ENCODE results near the gene TSSK2. TPM values are rescaled to one million over a fixed set of nuclear protein-coding genes. Genes with fewer than 3 reads are reported as not detected.

TSSK2 gene
- total RNA-seq, 4 donors from 2014 or later: not detected

GRCh38 chr22:19136915-19137314 lies 5.8 kb downstream of the TSSK2 start:
- 87 to 93% methylated on average over 10 of the region's 10 CpGs for WGBS, 2 donors
- H3K4me3 ChIP-seq (ENCODE audit: low read depth, poor library complexity, severe bottlenecking): no peak overlapping the region
- no peak for DNase-seq (ENCODE audit: low spot score in 2 of 2)
- TF ChIP-seq, protein P1, sequence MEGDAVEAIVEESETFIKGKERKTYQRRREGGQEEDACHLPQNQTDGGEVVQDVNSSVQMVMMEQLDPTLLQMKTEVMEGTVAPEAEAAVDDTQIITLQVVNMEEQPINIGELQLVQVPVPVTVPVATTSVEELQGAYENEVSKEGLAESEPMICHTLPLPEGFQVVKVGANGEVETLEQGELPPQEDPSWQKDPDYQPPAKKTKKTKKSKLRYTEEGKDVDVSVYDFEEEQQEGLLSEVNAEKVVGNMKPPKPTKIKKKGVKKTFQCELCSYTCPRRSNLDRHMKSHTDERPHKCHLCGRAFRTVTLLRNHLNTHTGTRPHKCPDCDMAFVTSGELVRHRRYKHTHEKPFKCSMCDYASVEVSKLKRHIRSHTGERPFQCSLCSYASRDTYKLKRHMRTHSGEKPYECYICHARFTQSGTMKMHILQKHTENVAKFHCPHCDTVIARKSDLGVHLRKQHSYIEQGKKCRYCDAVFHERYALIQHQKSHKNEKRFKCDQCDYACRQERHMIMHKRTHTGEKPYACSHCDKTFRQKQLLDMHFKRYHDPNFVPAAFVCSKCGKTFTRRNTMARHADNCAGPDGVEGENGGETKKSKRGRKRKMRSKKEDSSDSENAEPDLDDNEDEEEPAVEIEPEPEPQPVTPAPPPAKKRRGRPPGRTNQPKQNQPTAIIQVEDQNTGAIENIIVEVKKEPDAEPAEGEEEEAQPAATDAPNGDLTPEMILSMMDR (IDR thresholded peaks at IDR 0.05): no peak
- no peak for TF ChIP-seq POLR2A (IDR thresholded peaks at IDR 0.05)
- intact Hi-C loops (cut with DNase I; ENCODE audit: low total_unique reads): loop anchor here (10.0 kb wide), 1 partner anchor 498 kb away; no protein-coding TSS in a partner anchor

DNA sequence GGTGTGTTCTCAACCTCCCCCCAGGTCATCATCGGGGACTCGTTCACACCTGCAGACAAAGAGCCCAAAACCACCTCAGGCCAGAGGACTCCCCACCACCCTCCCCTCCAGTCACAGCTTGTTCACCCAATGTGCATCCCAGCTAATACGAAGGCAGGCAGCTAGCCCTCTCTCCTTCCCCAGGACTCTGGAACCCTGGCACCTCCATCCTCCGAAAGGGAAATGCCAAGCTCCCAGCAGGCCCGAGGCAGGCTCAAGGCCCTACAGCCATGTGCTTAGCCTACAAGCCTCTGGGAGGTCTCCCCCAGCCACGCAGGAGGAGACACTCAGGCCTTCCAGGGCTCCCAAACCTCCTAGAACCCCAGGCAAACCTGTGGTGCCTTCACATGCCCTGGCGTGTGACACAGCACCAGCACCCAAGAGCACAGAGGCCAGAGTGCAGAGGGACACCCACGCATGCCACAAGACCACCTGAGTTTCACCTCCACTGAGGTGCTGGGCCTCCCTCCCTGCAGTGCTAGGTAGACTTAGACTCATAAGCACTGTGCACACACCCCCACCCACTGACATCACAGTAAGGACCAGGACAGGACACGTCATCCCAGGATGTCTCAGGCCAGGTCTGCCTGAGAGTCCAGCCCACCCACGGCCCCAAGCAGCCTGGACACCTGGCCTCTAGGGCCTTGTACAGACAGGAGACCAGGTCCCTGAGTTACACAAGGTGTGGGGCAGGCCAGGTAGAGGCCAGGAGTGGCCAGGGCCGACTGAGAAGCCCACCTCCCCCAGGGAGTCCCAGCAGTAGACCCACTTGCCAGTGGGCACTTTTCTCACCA lies 6.5 kb downstream of the TSSK2 start:
- WGBS, 2 donors: 89 to 96% methylated on average over 9 to 10 of the region's 11 CpGs
- intact Hi-C loops (cut with DNase I; ENCODE audit: low total_unique reads): loop anchor here (10.0 kb wide), 1 partner anchor 497 kb away; no protein-coding TSS in a partner anchor

DNA sequence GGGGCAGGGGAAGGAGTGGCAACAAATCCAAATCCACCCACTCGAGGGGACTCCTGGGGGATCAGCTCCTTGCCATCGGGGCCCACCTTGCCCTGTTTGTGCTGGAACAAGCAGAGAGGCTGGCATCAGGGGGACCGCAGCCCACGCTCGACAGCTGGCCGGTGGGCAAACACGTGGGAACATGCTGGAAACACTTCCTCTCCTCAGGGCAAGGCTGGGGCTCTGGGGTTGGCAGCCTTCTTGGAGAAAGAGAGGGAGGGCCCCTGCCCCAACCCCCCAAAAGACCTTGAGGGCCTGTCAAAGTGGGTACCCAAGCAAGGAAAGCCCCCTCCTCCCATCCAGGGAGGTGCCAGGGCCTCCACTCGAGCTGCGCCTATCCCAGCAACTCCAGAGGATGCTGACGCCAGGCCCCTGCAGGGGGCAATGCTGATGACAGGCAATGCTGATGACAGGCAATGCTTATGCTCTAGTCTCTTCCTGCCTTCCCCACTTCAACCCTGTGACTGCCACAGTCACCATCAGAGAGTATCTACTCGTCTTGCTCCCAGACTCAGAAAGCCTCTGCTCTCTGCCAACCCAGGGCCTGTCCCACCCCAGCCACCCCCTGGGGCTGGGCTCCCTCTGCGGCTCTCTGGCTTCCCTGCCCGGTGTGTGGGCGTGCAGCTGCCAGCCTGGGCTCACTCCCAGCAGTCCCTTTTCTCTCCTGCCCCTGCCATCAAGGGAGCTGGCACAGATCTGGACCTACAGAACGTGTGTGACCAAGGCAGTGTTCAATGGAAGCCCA lies 7.3 kb downstream of the TSSK2 start:
- H3K4me3 ChIP-seq (ENCODE audit: low read depth, poor library complexity, severe bottlenecking): no peak overlapping the region
- no peak for TF ChIP-seq POLR2A (IDR thresholded peaks at IDR 0.05)
- TF ChIP-seq, protein P1 (IDR thresholded peaks at IDR 0.05): no peak
- no peak for DNase-seq (ENCODE audit: low spot score in 2 of 2)
- WGBS, 2 donors: 64 to 74% methylated on average over 13 to 15 of the region's 15 CpGs
- intact Hi-C loops (cut with DNase I; ENCODE audit: low total_unique reads): loop anchor here (10.0 kb wide), 1 partner anchor 496 kb away; no protein-coding TSS in a partner anchor

More for the DNA sequence above, 6.5 kb downstream of the TSSK2 start:
- no peak overlapping the region for H3K4me3 ChIP-seq (ENCODE audit: low read depth, poor library complexity, severe bottlenecking)
- no peak for DNase-seq (ENCODE audit: low spot score in 2 of 2)
- TF ChIP-seq, protein P1 (IDR thresholded peaks at IDR 0.05): no peak
- TF ChIP-seq POLR2A (IDR thresholded peaks at IDR 0.05): no peak

GRCh38 chr22:19139001-19139356 lies 7.9 kb downstream of the TSSK2 start:
- no peak for TF ChIP-seq POLR2A (IDR thresholded peaks at IDR 0.05)
- TF ChIP-seq, protein P1 (IDR thresholded peaks at IDR 0.05): no peak
- DNase-seq (ENCODE audit: low spot score in 2 of 2): no peak
- 81 to 92% methylated on average over 5 to 9 of the region's 9 CpGs for WGBS, 2 donors
- H3K4me3 ChIP-seq (ENCODE audit: low read depth, poor library complexity, severe bottlenecking): no peak overlapping the region
- intact Hi-C loops (cut with DNase I; ENCODE audit: low total_unique reads): loop anchor here (10.0 kb wide), 1 partner anchor 496 kb away; no protein-coding TSS in a partner anchor

GRCh38 chr22:19139974-19140373 lies 8.9 kb downstream of the TSSK2 start:
- intact Hi-C loops (cut with DNase I; ENCODE audit: low total_unique reads): loop anchor here (10.0 kb wide), 1 partner anchor 495 kb away; no protein-coding TSS in a partner anchor
- no peak for TF ChIP-seq POLR2A (IDR thresholded peaks at IDR 0.05)
- TF ChIP-seq, protein P1 (IDR thresholded peaks at IDR 0.05): no peak
- no peak for DNase-seq (ENCODE audit: low spot score in 2 of 2)
- no peak overlapping the region for H3K4me3 ChIP-seq (ENCODE audit: low read depth, poor library complexity, severe bottlenecking)
- WGBS, 2 donors: 69 to 73% methylated on average over 5 of the region's 5 CpGs
